Right lobe of liver (tissue), 4 donors: ENCODE results near the gene SNX9.

ENCODE experiments used
- POLR2A ChIP-seq: fragments of 450-650 bp; IDR thresholded peaks from one replicate; pipeline ENCODE4 v1.6.1; 2017; ENCODE audit warnings: antibody characterized with exemption, mild to moderate bottlenecking
- TF ChIP-seq, protein P1 (sequence below), 4 donors: fragments of 200-600 bp in 3 of 4; fragments of 450-650 bp in 1 of 4; IDR thresholded peaks; one replicate each; pipeline versions ENCODE4 v1.5.1 to v1.8.0; 2016 to 2022; ENCODE audit warnings: antibody characterized with exemption in 4 of 4, mild to moderate bottlenecking in 2 of 4
- donor health status: DM: no; HTN: no; CAD: no.
- donor health status: DM: no; HTN: no; CAD: no.
- donor health status: DM: no; HTN: yes; CAD: no.

DNA sequence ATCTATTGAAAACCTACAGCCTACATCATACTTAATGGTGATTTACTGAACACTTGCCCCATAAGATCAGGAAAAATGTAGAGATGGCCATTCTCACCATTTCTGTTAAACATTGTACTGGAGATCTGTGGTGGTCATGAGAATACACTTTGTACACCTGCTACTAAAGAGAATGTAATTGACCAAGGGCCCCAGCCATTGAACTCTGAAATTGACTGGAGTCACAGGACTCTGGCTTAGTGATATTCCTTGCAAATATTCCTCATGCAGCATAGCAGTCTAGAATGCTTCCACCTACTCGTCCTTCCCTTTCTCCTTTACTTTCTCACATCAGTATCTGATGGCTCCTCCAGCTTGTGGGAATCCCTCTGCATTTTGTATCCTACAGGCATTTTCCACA, 37.4 kb upstream of the SNX9 start:
- TF ChIP-seq, protein P1, sequence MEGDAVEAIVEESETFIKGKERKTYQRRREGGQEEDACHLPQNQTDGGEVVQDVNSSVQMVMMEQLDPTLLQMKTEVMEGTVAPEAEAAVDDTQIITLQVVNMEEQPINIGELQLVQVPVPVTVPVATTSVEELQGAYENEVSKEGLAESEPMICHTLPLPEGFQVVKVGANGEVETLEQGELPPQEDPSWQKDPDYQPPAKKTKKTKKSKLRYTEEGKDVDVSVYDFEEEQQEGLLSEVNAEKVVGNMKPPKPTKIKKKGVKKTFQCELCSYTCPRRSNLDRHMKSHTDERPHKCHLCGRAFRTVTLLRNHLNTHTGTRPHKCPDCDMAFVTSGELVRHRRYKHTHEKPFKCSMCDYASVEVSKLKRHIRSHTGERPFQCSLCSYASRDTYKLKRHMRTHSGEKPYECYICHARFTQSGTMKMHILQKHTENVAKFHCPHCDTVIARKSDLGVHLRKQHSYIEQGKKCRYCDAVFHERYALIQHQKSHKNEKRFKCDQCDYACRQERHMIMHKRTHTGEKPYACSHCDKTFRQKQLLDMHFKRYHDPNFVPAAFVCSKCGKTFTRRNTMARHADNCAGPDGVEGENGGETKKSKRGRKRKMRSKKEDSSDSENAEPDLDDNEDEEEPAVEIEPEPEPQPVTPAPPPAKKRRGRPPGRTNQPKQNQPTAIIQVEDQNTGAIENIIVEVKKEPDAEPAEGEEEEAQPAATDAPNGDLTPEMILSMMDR (IDR thresholded peaks at IDR 0.05) = no peak
- no peak for TF ChIP-seq POLR2A
